ENCODE results near the gene CAMTA1. TPM values are rescaled to one million over a fixed set of nuclear protein-coding genes. Genes with fewer than 3 reads are reported as not detected.
A peak's percentile ranks its signal among the peaks of the same experiment; 100 is the strongest.

Gene CAMTA1
- total and polyA plus RNA-seq, 2 experiments from 2014 or later = 89.0 to 145 TPM

DNA sequence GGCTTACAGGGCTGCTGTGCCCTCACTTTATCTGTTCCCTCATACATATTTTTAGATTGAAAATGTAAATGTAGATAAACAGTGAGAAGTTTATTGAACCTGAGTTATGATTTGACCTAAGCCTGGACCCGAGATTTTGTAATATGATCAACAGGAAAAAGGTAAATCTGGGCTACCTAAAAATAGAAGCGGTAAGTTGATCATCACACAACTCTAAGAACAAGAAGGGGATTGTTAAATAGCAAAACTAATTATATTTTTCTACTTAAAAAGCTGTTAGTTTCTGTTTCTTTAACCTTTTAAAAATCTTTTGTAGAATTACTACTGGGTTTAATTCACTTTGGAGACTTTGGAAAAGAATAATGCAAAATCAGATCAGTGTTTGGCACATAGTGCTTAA, 35.6 kb downstream of the CAMTA1 start:
- no peak for TF ChIP-seq EZH2phosphoT487 (IDR thresholded peaks at IDR 0.05; ENCODE audit: low read depth, severe bottlenecking, unreplicated experiment)
- TF ChIP-seq, protein P1, sequence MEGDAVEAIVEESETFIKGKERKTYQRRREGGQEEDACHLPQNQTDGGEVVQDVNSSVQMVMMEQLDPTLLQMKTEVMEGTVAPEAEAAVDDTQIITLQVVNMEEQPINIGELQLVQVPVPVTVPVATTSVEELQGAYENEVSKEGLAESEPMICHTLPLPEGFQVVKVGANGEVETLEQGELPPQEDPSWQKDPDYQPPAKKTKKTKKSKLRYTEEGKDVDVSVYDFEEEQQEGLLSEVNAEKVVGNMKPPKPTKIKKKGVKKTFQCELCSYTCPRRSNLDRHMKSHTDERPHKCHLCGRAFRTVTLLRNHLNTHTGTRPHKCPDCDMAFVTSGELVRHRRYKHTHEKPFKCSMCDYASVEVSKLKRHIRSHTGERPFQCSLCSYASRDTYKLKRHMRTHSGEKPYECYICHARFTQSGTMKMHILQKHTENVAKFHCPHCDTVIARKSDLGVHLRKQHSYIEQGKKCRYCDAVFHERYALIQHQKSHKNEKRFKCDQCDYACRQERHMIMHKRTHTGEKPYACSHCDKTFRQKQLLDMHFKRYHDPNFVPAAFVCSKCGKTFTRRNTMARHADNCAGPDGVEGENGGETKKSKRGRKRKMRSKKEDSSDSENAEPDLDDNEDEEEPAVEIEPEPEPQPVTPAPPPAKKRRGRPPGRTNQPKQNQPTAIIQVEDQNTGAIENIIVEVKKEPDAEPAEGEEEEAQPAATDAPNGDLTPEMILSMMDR (IDR thresholded peaks at IDR 0.05; ENCODE audit: poor library complexity) = no peak
- TF ChIP-seq EZH2 (IDR thresholded peaks at IDR 0.05; ENCODE audit: borderline replicate concordance) = no peak
- no peak overlapping the region for H3K4me2 ChIP-seq
- no peaks in the 10 kb centered on the region for H3K9me2 ChIP-seq (replicated peaks; ENCODE audit: insufficient read depth)
- H3K27me3 ChIP-seq = no peaks in the 10 kb centered on the region
- peaks cover 23% of the 10 kb centered on the region for H3K4me1 ChIP-seq (ENCODE audit: insufficient read depth)
- no peak overlapping the region for H3K27ac ChIP-seq
- no peak overlapping the region for H3K4me3 ChIP-seq
- H4K20me1 ChIP-seq (ENCODE audit: insufficient read depth, poor library complexity, severe bottlenecking) = no peaks in the 10 kb centered on the region
- DNase-seq (ENCODE audit: low spot score) = no peak
- H3K9me3 ChIP-seq (ENCODE audit: low read depth) = no peaks in the 10 kb centered on the region
- H2AFZ ChIP-seq = no peak overlapping the region
- H3K79me2 ChIP-seq = peaks cover 62% of the 10 kb centered on the region
- 86% methylated on average over 2 of the region's 2 CpGs for WGBS (ENCODE audit: low lambda C conversion rate, missing lambda C conversion rate)
- no peaks in the 10 kb centered on the region for H3K36me3 ChIP-seq (replicated peaks; ENCODE audit: insufficient read depth, low read depth)

DNA sequence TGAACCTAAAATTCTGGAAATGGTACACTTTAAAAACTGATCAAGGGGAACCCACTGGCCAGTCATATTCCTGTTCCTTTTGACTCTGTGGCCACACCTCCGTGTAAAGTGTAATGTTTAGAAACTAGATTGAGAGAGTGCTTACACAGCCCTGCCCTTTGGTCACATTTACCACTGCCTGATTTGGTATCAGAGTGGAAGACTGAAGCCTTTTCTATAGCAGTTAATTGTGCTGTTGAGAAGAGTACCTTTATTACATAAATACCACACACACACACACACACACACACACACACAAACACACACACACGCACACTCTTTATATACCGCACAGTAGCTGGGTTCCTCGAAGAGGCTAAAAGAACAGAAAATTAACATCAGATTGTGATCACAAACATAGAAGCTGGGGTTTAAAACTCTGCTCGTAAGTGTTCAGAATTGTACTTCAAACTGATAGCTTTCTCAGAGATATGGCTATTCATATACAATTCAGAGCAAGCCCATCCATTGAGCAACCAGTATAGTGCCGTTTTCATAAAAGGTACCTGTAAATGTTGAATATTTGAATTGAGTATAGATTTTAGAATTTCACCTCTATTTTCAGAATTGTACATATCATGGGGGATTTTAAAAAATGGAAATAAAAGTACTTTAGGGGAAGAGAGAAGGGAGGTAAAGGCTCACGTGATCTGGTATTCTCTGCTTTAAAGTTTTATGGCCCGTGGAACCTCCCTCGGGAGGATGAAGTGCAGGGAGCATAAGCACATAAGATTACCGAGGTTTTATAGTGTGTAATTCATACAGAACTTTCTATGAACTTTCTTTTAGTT, 37.5 kb downstream of the CAMTA1 start:
- peak overlapping the region; percentile 79 for H3K27ac ChIP-seq
- 35% methylated on average over 10 of the region's 10 CpGs for WGBS (ENCODE audit: low lambda C conversion rate, missing lambda C conversion rate)
- DNase-seq (ENCODE audit: low spot score) = peak; percentile 60
- no peaks in the 10 kb centered on the region for H3K36me3 ChIP-seq (replicated peaks; ENCODE audit: insufficient read depth, low read depth)
- no peaks in the 10 kb centered on the region for H3K27me3 ChIP-seq
- H3K4me1 ChIP-seq (ENCODE audit: insufficient read depth) = peaks cover 23% of the 10 kb centered on the region
- no peak overlapping the region for H3K4me3 ChIP-seq
- H4K20me1 ChIP-seq (ENCODE audit: insufficient read depth, poor library complexity, severe bottlenecking) = no peaks in the 10 kb centered on the region
- no peak overlapping the region for H2AFZ ChIP-seq
- TF ChIP-seq EZH2 (IDR thresholded peaks at IDR 0.05; ENCODE audit: borderline replicate concordance) (no peak), EZH2phosphoT487 (IDR thresholded peaks at IDR 0.05; ENCODE audit: low read depth, severe bottlenecking, unreplicated experiment) (no peak)
- TF ChIP-seq, protein P1 (IDR thresholded peaks at IDR 0.05; ENCODE audit: poor library complexity) = no peak
- no peaks in the 10 kb centered on the region for H3K9me3 ChIP-seq (ENCODE audit: low read depth)
- H3K4me2 ChIP-seq = peak overlapping the region; percentile 61
- H3K79me2 ChIP-seq = peaks cover 46% of the 10 kb centered on the region
- no peaks in the 10 kb centered on the region for H3K9me2 ChIP-seq (replicated peaks; ENCODE audit: insufficient read depth)

DNA sequence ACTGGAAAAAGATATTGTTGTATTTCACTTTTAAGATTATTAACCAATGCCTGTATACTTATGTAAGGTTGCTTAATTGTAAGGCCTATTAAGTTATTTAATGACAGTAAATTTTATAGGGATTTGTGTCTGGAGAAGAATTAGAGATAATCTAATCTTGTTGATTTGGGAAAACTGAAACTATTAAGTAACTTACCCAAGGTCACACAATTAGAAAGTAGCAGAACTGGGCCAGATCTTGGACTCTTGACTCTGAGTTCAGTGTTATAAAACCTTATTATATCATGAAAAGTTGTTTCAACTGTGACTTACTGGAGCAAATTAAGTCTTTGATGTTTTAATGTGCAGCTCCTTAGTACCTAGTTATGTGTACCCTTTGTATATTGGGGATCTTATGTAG, 38.5 kb downstream of the CAMTA1 start:
- no peaks in the 10 kb centered on the region for H3K9me3 ChIP-seq (ENCODE audit: low read depth)
- peaks cover 38% of the 10 kb centered on the region for H3K79me2 ChIP-seq
- TF ChIP-seq EZH2 (IDR thresholded peaks at IDR 0.05; ENCODE audit: borderline replicate concordance) (no peak), EZH2phosphoT487 (IDR thresholded peaks at IDR 0.05; ENCODE audit: low read depth, severe bottlenecking, unreplicated experiment) (no peak)
- TF ChIP-seq, protein P1 (IDR thresholded peaks at IDR 0.05; ENCODE audit: poor library complexity) = no peak
- no peak for DNase-seq (ENCODE audit: low spot score)
- H3K4me2 ChIP-seq = peak overlapping the region; percentile 61
- no peaks in the 10 kb centered on the region for H3K27me3 ChIP-seq
- peak overlapping the region; percentile 79 for H3K27ac ChIP-seq
- H3K4me3 ChIP-seq = no peak overlapping the region
- no peaks in the 10 kb centered on the region for H3K9me2 ChIP-seq (replicated peaks; ENCODE audit: insufficient read depth)
- H3K36me3 ChIP-seq (replicated peaks; ENCODE audit: insufficient read depth, low read depth) = no peaks in the 10 kb centered on the region
- H2AFZ ChIP-seq = no peak overlapping the region
- H4K20me1 ChIP-seq (ENCODE audit: insufficient read depth, poor library complexity, severe bottlenecking) = no peaks in the 10 kb centered on the region
- H3K4me1 ChIP-seq (ENCODE audit: insufficient read depth) = peaks cover 23% of the 10 kb centered on the region

Data from hepatocyte (in vitro differentiated cells).